Measurements from ENCODE around the gene TMSB4Y. TPM values are rescaled to one million over a fixed set of nuclear protein-coding genes. Genes with fewer than 3 reads are reported as not detected.

TMSB4Y gene
- 1 to 10 TPM; 3.5 to 7.0 (median 5.6) TPM for polyA plus RNA-seq (ENCODE audit: insufficient read length in 4 of 4)

GRCh38 chrY:13703568-13703968 lies at the start of gene TMSB4Y:
TSS of gene TMSB4Y (plus strand) at chrY:13703899.
- DNase-seq (ENCODE audit: low read depth in 4 of 4, low spot score in 3 of 4) = peak in 3 of 4 donors; percentile 37 to 53 (median 52)

GRCh38 chrY:13664162-13664561 lies 39.5 kb upstream of the TMSB4Y start:
- DNase-seq (ENCODE audit: low read depth in 4 of 4, low spot score in 3 of 4) = no peak

DNA sequence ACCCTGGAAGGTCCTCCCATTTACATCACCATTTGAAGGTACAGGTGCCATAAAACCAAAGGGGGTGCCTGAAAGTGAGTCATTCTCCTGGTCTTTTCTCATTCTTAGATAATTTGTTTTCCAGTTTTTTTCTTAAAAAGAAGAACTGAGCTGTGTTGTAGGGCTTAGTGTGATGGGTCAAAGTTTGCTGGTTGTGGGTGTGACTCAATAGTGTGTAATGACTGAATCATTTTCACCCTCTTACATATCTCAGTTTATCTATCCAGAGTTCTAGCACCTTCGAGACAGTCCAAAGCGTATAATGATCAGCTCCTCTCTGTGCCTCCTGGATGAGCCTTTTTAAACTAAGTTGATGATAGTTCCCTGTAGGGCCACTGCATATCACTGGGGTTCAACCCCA lies 32.6 kb upstream of the TMSB4Y start:
- DNase-seq (ENCODE audit: low read depth in 4 of 4, low spot score in 3 of 4) = no peak

- DNase-seq (ENCODE audit: low read depth in 4 of 4, low spot score in 3 of 4) = no peak
Observed at GRCh38 chrY:13702276-13702675, 1.4 kb upstream of the TMSB4Y start.

- peak in 1 of 4 donors; percentile 29 for DNase-seq (ENCODE audit: low read depth in 4 of 4, low spot score in 3 of 4)
Observed at GRCh38 chrY:13704121-13704930, 627 bp downstream of the TMSB4Y start.

- no peak for DNase-seq (ENCODE audit: low read depth in 4 of 4, low spot score in 3 of 4)
Observed at GRCh38 chrY:13705197-13705596, 1.5 kb downstream of the TMSB4Y start.

DNA sequence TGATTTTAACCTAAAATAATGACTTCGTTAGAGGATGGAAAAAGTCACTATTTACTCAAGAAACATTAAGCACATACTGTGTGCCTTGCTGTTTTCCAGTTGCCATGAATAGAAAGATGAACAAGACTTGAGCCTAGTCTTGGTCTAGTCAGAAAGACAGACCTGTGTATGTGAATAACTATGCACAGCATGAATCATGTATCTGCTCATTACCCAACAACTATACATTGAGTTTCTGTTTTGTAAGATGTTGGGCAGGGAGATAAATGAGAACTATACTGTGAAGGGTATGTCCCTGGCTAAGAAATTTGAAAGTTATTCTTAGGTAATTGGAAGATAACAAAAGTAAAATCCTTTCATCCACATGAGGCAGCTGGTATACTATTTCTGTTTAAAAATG lies 4.3 kb downstream of the TMSB4Y start:
- DNase-seq (ENCODE audit: low read depth in 4 of 4, low spot score in 3 of 4) = no peak

DNA sequence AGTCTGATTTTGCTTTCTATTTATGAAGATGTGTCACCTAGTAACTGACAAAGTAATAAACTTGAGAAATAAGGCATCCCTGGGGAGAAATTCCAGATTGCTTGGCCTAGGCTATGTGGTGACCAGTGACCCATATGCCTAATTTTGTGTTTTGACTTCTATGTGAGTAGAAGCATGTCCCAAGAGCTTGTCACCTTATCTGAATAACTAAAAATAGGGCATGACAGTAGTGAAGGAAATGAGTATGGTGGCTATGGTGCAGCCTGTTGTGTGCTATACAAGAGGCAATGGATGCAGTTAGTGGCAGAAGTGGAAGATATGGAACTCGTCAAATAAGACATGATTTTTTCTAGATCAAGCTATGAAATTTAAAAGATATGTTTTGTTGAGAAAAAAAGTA lies 15.3 kb downstream of the TMSB4Y start:
- no peak for DNase-seq (ENCODE audit: low read depth in 4 of 4, low spot score in 3 of 4)

- DNase-seq (ENCODE audit: low read depth in 4 of 4, low spot score in 3 of 4) = no peak
Observed at GRCh38 chrY:13729517-13729916, 25.8 kb downstream of the TMSB4Y start.

DNA sequence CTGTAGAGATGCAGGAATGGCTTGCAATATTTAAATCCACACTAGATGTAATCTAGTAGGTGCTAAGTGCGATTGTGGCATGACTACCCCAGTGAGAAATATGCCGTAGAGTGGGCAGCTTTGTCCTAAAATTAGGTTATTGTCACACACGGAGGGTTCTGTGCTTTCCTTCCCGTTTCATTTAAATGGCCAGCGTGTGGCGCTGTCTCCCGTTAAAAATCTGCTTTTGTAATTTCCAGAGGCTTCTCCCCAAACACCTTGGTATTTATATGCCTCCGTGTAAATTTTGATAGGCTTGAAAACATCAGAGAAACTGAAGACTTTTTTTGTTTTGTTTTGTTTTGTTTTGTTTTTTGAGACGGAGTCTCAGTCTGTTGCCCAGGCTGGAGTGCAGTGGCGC lies 34.9 kb downstream of the TMSB4Y start:
- DNase-seq (ENCODE audit: low read depth in 4 of 4, low spot score in 3 of 4) = no peak

GRCh38 chrY:13751289-13752071 lies 47.8 kb downstream of the TMSB4Y start:
- DNase-seq (ENCODE audit: low read depth in 4 of 4, low spot score in 3 of 4) = peak in 1 of 4 donors; percentile 49

- DNase-seq (ENCODE audit: low read depth in 4 of 4, low spot score in 3 of 4) = no peak
Observed at GRCh38 chrY:13754661-13755060, 51.0 kb downstream of the TMSB4Y start.

Other genes starting within 250 kb of the TMSB4Y start
- gene UTY, start 223.9 kb upstream of the TMSB4Y start, polyA plus RNA-seq (ENCODE audit: insufficient read length in 4 of 4) = 10 to 100 TPM; 19.1 to 25.4 (median 25.2) TPM